Kasumi-1 (cell line): ENCODE results near the gene TMEM114.

Experiments
- DNase-seq, 2 experiments: peaks; one replicate each; lab custom pipeline; 2025; lab: John Stamatoyannopoulos, UW

The TMEM114 gene

DNA sequence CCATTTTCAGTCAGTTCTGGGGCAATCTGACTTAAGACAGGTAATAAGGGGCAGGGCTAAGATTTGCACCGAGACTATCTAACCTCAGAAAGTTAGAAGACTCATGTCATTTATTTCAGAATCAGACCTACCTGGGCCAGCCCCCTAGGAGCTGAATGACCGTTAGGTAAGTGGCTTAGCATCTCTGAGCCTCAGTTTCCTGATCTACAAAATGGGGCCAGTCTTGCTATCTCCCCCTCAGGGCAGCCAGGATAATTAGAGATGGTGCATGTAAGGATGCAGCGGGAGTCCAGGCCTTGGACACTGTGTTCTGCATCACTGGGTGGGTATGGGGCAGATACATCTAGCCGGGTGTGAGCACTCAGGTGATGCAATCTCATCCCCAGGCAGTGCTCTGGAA, 20.8 kb upstream of the TMEM114 start:
- no peak for DNase-seq

- DNase-seq = no peak
Measured at GRCh38 chr16:8607214-8607613, 16.9 kb upstream of the TMEM114 start.

DNA sequence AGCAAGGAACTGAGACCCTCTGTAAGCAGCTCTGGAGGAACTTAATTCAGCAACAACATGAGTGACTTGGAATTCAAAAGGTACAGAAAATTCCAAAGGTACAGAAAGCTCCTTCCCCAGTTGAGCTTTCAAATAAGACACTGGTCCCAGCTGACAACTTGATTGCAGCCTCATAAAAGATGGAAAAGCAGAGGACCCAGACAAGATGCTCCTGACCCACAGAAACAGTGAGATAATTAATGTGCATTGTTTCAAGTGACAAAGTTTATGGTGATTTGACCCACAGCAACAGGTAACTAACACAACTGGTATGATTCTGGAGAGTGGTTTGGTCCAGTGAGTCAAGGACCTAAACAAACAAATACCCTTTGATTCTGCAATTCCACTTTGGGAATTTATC, 15.2 kb upstream of the TMEM114 start:
- DNase-seq = no peak

- no peak for DNase-seq
Measured at GRCh38 chr16:8600144-8600775, 9.9 kb upstream of the TMEM114 start.

DNA sequence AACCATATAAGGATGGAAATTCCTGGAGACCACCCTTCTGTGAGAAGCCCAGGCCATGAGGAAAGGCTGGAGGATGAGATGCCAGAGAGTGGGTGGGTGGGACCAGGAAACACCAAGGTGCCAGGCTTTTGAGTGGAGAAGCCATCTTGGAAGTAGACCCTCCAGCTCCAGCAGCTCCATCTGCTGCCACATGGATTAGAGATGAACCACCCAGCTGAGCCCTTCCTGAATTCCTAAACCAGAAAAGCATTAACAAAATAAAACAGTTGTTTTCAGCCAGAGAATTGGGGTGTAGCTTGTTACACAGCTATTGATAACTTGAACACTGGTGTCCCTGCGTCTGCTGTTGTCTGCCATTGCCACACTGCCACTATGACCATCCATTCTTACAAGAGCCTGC, 6.3 kb upstream of the TMEM114 start:
- DNase-seq = no peak

DNA sequence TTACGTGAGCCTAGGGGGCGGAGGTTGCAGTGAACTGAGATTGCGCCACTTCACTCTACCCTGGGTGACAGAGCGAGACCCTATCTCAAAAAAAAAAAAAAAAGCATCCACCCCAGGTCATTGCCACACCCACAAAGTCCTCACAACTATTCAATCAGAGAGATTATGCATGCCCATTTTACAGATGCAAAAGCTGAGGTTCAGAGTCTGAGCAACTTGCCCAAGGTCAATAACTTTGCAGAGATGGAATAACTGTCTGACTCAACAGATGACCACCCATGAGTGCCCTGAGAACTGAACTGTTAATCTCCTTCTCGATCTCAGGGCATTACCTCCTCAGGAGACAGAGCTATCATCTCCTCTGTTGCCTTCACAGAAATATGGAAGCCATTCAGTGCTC, 5.5 kb upstream of the TMEM114 start:
- DNase-seq = no peak

DNA sequence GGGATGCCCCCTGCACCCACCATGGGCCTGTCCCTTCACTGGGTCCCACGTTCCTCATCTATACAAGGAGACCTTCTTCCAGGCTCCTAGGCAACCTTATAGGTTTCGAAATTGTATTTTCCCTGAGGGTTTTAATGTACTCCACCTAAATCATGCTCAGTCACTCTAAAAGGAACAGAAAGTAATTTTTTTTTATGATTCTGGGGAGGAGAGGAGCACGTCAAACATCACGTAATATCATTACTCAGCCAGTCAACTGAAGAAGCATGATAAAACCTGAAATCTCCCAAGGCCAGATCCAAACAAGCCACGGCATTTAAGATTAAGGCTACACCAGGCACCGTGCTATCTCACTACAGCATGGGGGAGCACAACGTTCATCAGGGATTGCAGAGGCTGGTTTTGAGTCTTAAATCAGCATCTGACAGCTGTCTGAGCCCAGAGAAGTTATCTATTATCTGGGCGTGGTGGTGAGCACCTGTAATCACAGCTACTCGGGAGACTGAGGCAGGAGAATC, 3.9 kb upstream of the TMEM114 start:
- DNase-seq = no peak

- no peak for DNase-seq
Measured at GRCh38 chr16:8591451-8591850, 1.1 kb upstream of the TMEM114 start.

GRCh38 chr16:8590811-8591210, 500 bp upstream of the TMEM114 start:
- DNase-seq = no peak

DNA sequence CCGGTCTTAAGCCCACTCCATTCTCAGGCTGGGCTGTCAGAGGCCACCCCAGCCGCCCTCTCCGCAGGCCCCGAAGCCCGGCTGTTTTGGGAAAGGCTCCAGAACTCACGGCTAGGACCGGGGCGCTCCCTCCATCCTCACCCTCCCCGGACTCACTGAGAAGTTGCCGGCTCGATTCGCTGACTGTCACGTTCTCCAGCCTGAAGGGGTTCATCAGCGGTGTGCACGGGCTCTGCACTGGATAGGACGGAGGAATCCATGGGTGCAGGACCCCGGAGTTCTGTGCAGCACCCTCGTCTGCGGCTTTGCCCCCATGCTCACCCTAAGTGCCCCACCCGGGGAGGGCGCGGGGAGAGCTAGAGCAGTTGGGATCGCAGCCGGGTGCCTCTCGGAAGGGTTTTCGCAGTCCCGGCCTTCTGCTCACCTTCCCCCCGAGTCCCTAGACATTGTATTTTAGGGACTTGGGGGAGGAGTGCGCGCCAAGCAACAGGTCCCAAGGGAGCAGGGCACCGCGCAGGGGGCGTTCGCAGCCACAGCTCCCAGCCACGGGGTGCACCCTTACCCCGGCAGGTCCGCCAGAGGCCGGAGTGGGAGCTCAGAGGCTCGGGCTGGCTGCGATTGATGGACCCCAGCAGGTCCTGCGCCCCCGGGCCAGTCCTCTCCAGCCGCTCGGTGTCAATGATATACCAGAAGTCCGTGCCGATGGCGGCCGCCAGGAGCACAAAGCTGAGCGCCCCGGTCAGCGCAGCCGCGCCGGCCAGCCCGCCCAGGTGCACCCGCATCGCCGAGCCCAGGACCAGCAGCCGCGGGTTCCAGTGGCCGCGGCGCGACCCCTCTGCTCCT, 1.0 kb downstream of the TMEM114 start:
- no peak for DNase-seq

GRCh38 chr16:8588682-8589056, 1.6 kb downstream of the TMEM114 start:
- DNase-seq = no peak

DNA sequence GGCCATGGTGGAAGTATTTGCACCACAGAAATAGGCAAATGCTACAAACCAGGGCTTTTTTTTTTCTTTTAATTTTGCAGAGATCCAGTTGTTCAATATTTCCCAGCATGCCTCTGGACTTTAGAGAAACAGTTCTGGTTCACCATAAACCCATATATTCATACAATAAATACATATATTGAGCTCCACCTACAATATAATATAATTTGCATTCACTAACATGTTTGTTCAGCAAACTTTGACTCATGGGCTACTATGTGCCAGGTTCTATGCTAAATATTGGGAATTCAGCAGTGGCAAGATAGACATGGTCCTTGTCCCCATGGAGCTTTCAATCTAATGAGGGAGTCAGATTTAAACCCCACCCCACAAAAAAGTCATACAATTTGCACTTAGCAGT, 3.2 kb downstream of the TMEM114 start:
- DNase-seq = no peak

GRCh38 chr16:8585857-8586256, 4.5 kb downstream of the TMEM114 start:
- DNase-seq = no peak

DNA sequence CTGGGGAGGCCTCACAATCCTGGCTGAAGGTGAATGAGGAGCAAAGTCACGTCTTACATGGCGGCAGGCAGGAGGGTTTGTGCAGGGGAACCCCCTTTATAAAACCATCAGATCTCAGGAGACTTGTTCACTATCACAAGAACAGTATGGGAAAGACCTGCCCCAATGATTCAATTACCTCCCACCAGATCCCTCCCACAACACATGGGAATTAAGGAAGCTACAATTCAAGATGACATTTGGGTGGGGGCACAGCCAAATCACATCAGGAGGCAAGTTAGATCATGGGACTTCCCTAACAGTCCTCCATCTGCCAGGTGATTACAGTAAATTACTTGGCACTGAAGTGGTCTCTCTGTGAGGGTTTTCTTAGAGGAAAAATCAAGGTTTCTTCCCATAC, 5.3 kb downstream of the TMEM114 start:
- no peak for DNase-seq

GRCh38 chr16:8583732-8584131, 6.6 kb downstream of the TMEM114 start:
- DNase-seq = no peak

- no peak for DNase-seq
Measured at GRCh38 chr16:8583199-8583598, 7.1 kb downstream of the TMEM114 start.

DNA sequence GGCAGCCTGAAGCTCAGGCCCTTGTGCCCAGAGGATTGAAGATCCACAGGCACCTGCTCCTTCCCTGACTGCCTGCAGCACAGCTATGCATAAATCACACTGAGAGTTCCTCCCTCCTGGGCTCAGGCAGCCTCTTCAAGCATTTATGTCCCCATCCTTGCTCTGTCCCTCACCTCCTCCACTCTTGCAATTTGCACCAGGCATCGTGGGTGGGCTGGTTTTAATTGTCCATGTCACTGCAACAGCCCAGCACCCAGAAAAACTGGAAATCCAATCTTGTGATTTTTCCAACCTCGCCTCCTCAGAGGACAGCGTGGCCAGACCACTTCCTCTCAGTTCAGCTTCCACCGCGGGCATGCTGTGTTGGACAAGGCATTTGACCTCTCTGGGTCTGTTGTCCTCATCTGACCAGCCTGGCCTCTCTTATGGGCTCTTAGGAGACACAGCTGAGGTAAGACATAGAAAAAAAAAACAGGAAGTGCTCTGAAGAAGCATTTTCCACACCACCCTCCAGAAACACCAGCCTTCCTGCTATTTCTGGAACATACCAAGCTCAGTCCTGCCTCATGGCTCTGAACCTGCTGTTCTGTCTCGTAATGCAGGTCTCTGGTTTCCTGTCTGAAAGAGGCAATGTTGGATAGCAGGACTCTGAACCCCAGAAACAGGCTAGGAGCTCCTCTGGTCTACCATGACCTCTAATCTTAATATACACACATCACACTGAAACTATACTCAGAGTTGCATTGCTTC, 8.3 kb downstream of the TMEM114 start:
- DNase-seq = peak; percentile 11 to 25

DNA sequence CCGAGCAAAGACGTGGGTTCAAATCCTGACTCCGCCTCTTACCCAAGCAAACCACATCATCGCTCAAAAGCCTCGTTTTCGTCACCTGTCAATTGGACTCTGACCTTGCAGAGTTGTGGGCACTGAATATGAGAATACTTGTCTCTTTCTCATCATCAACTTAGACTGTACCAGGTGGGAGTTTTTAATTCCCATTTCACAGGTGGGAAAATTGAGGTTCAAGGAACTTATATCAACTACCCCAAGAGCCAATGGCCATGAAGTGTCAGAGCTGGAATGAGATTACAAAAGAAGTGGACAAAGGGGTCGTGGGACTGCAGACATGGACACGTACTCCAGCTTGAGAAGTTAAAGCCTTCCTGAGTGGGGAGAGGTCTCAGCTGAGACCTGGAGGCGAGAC, 10.8 kb downstream of the TMEM114 start:
- DNase-seq = no peak

DNA sequence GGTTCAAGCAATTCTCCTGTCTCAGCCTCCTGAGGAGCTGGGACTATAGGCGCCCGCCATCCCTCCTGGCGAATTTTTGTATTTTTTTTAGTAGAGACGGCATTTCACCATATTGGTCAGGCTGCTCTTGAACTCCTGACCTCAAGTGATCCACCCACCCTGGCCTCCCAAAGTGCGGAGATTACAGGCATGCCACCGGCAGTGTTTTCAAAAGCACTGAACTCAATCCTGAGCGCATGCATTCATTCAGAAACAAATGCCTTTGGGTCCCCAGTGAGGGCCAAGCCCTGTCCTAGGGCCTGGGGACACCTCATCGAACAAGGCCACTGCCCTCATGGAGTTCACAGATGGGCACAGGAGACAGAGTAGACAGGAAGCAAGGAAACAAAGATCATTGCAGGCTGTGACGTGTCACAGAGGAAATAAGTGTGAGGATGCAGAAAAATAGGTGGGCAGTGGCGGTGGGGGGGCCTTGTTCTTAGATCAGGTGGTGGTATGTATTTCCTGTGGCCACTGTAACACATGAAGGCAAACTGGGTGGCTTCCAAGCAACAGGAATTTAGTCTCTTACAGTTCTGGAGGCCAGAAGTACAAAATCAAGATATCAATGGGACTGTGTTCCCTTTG, 12.5 kb downstream of the TMEM114 start:
- DNase-seq = no peak

- no peak for DNase-seq
Measured at GRCh38 chr16:8576141-8577004, 13.9 kb downstream of the TMEM114 start.

DNA sequence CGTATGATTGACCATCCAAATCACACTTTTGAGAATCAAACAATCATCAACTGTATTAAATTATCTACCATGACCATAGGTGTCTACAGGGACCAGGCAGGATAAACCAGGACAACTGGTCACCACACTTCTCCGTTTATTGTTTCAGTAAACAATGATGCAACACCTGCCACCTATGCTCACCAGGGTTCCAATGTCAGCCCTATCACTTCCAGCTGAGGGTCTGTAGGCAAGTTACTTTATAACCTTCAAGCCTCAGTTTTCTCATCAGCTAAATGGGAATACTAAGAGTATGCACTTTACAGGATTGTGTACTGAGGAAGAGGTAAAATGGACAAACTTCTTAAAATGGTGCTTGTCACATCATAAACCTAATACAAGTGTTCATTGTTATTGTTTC, 14.9 kb downstream of the TMEM114 start:
- DNase-seq = no peak
